ENCODE data around the gene RSBN1.

Gene RSBN1

GRCh38 chr1:113745425-113745824 is 66.9 kb downstream of the RSBN1 start:
- Histone ChIP-seq H3K36me3 (peaks cover 20% of the 10 kb centered on the region), H3K4me1 (ENCODE audit: control insufficient read depth in 1 of 2, insufficient read depth in 1 of 2, low read depth in 1 of 2, low read length in 1 of 2) (no peaks in the 10 kb centered on the region), H3K9me3 (no peaks in the 10 kb centered on the region), H3K4me3 (ENCODE audit: low read depth in 1 of 2, low read length in 1 of 2) (no peak overlapping the region), H3K27me3 (no peaks in the 10 kb centered on the region), H3K27ac (no peak overlapping the region)
- TF ChIP-seq CTCF (IDR thresholded peaks at IDR 0.05) = no peak

GRCh38 chr1:113744114-113744513 is 68.2 kb downstream of the RSBN1 start:
- H3K4me3 ChIP-seq (ENCODE audit: low read depth in 1 of 2, low read length in 1 of 2) = no peak overlapping the region
- no peaks in the 10 kb centered on the region for H3K27me3 ChIP-seq
- no peaks in the 10 kb centered on the region for H3K9me3 ChIP-seq
- H3K36me3 ChIP-seq = peaks cover 16% of the 10 kb centered on the region
- H3K4me1 ChIP-seq (ENCODE audit: control insufficient read depth in 1 of 2, insufficient read depth in 1 of 2, low read depth in 1 of 2, low read length in 1 of 2) = no peaks in the 10 kb centered on the region
- no peak for TF ChIP-seq CTCF (IDR thresholded peaks at IDR 0.05)
- H3K27ac ChIP-seq = no peak overlapping the region

GRCh38 chr1:113742515-113742914 is 69.8 kb downstream of the RSBN1 start:
- H3K36me3 ChIP-seq = peaks cover 21% of the 10 kb centered on the region
- no peaks in the 10 kb centered on the region for H3K9me3 ChIP-seq
- H3K4me3 ChIP-seq (ENCODE audit: low read depth in 1 of 2, low read length in 1 of 2) = no peak overlapping the region
- no peak overlapping the region for H3K27ac ChIP-seq
- no peaks in the 10 kb centered on the region for H3K4me1 ChIP-seq (ENCODE audit: control insufficient read depth in 1 of 2, insufficient read depth in 1 of 2, low read depth in 1 of 2, low read length in 1 of 2)
- no peak for TF ChIP-seq CTCF (IDR thresholded peaks at IDR 0.05)
- H3K27me3 ChIP-seq = no peaks in the 10 kb centered on the region

GRCh38 chr1:113734357-113735055 is 77.8 kb downstream of the RSBN1 start:
- Histone ChIP-seq H3K4me1 (ENCODE audit: control insufficient read depth in 1 of 2, insufficient read depth in 1 of 2, low read depth in 1 of 2, low read length in 1 of 2) (no peaks in the 10 kb centered on the region), H3K27ac (no peak overlapping the region), H3K4me3 (ENCODE audit: low read depth in 1 of 2, low read length in 1 of 2) (no peak overlapping the region), H3K27me3 (no peaks in the 10 kb centered on the region), H3K36me3 (peaks cover 67% of the 10 kb centered on the region), H3K9me3 (no peaks in the 10 kb centered on the region)
- no peak for TF ChIP-seq CTCF (IDR thresholded peaks at IDR 0.05)

GRCh38 chr1:113732802-113733201 is 79.5 kb downstream of the RSBN1 start:
- H3K27ac ChIP-seq = no peak overlapping the region
- H3K27me3 ChIP-seq = no peaks in the 10 kb centered on the region
- peaks cover 58% of the 10 kb centered on the region for H3K36me3 ChIP-seq
- no peak overlapping the region for H3K4me3 ChIP-seq (ENCODE audit: low read depth in 1 of 2, low read length in 1 of 2)
- TF ChIP-seq CTCF (IDR thresholded peaks at IDR 0.05) = no peak
- H3K4me1 ChIP-seq (ENCODE audit: control insufficient read depth in 1 of 2, insufficient read depth in 1 of 2, low read depth in 1 of 2, low read length in 1 of 2) = no peaks in the 10 kb centered on the region
- H3K9me3 ChIP-seq = no peaks in the 10 kb centered on the region

Measured in neutrophil (primary cell).